ENCODE results near the gene TRIM17.

DNA sequence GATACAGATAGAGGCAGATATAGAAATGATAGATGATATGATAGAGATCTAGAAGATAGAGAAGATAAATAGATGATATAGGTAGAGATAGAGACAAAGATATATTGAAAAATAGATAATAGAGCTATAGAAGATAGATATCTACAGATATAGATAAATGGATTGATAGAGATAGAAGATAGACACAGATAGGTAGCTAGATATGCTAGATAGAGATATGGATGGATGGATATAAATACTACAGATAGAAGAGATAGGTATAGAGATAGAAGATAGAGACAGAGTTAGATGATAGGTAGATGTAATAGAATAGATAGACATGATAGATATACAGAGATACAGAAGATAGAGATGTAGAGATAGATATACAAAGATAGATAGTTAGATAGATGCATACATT, 31.4 kb downstream of the TRIM17 start:
- TF ChIP-seq POLR2A (IDR thresholded peaks at IDR 0.05; ENCODE audit: low read length) (no peak), GATA1 (IDR thresholded peaks at IDR 0.05; ENCODE audit: low read depth, low read length) (no peak)
